Activated CD4-positive, CD25-positive, alpha-beta regulatory T cell (primary cell): ENCODE data around the gene PLXNA4.

ENCODE experiments used
- DNase-seq, 4 experiments: peaks; one replicate each; lab custom pipeline; 2025; lab: John Stamatoyannopoulos, UW

Gene PLXNA4

DNA sequence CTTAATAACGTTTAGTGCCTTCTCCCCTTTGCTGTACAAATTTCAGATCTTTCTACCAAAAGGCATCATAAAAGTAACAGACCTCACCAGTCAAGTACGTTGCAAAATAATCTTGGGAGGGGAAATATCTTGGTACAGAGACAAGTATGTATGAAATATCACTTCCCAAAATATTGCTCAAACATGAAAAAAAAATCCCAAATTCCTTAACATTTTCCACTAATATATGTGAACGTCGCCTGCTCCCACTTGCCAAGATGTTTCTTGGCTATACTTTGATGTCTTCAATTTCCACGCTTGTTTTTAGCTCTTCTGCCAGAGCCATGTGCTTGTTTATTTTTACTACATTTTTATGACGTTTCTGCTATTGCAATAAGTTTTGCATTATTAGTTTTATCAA, 223.5 kb downstream of the PLXNA4 start:
- no peak for DNase-seq

GRCh38 chr7:132351954-132352499, 224.2 kb downstream of the PLXNA4 start:
- no peak for DNase-seq

DNA sequence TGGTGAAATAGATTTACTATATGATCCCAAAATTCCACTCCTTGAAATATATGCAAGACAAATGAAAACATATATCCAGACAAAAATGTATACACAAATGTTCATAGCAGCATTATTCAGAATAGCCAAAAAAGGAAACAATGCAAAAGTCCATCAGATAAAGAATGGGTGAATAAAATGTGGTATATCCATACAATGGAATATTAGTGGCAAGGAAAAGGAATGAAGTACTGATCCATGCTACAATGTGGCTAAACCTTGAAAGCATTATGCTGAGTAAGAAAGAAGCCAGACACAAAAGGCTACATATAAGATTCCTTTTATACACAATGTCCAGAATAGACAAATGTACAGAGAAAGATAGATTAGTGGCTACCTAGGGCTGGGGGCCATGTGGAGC, 225.5 kb downstream of the PLXNA4 start:
- DNase-seq, result no peak

DNA sequence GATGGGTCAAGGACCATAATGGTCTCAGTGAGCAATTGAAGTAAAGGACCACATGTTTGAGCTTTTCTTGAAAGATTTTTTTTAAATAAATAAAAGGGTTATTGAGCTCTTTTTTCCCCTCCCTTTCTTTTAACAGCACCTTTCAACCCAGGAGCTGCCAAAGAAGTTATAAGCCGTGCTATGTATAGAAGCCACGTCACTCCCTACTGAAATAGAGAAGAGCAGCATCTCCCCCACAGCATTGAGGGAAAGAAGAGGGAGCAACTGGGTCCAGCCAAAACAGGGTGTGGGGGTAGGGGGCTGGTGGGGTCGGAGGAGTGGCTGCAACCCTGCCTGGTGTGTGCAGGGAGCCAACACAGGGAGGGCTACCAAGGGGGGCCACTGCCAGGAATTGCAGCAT, 227.2 kb downstream of the PLXNA4 start:
- DNase-seq, result no peak

GRCh38 chr7:132348341-132348740, 227.9 kb downstream of the PLXNA4 start:
- no peak for DNase-seq

DNA sequence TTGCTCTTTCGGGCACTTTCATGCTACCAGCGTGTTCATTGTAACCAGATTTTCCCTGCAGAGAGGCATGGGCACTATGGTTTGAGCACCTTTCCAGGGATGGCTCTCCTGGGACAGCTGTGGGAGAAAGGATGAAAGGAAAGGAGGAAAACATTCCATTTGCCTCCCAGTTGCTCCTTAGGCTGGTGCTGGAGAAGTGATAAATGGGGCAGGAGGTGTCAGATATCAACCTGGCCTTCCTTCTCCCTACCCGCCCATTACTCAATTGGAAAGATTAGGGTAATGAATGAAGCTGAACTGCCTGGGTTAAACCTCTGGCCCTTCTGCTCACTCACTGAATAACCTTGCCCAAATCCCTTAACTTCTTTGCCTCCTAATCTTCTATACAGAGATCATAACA, 228.4 kb downstream of the PLXNA4 start:
- DNase-seq, result no peak

DNA sequence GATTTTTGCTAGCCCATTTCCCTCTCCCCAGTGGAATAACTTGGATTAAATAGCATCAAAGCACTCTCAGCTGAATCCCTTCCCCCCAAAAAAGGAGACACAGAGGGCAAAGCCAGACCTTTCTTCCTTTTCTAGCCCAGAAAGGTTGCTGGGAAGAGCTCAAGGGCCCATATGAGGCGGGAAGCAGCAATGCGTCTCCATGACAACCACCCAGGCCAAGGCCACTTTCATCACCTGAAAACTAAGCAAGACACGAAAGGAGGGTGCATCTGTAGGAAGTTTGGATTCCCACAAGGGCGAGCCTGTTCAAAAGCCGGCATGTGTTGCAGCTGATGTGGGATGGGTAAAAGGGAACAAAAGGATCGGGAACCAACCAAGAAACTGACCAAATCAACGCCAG, 229.1 kb downstream of the PLXNA4 start:
- DNase-seq, result no peak

DNA sequence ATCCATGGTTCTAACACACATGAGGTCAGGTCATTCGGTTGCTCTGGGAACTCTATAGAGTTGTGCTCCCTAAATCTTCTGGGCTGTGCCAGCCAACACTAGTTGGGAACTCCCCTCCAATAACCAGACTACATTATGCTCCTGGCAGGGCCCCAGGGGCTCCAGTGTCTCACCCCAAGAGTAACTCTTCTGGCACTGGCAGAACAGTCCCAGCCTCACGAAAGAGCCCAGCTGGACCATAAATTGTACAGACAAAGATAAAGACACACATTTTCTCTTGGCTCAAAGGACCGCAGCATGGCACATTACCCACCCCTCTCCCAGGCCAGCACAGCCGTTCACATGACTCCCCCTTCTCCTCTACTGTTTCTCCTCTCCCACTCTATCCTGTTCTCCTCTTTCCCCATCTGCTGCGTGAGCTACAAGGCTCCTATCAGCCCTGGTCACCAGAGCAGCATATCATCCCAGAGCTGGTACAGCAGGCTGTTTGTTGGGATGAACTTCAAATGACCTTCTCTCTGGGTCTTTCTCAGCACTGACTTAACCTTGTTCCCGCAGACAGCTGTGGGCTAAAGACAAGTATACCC, 230.6 kb downstream of the PLXNA4 start:
- no peak for DNase-seq

- DNase-seq, result no peak
These were observed 231.2 kb downstream of the PLXNA4 start for GRCh38 chr7:132345030-132345429.

- no peak for DNase-seq
These were observed 233.1 kb downstream of the PLXNA4 start for GRCh38 chr7:132343199-132343598.

GRCh38 chr7:132337450-132338080, 238.7 kb downstream of the PLXNA4 start:
- no peak for DNase-seq

DNA sequence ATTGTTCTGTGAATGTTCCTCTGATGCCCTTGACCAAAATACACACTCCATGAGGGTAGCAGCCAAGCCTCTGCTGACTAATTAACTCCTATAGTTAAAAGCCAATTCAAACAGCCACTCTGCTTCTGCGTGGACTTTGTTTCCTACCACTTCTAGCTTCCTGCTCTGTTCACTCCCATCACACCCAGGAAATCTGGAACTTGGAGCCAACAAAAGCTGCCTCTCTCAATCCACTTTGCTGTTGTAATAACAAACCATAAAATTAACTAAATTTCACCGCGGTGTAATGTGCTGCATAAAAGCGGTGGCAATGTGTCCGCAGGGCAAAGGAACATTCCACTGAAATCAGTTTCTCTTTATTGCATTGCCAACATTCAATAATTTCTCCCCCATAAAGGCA, 239.5 kb downstream of the PLXNA4 start:
- DNase-seq, result no peak

DNA sequence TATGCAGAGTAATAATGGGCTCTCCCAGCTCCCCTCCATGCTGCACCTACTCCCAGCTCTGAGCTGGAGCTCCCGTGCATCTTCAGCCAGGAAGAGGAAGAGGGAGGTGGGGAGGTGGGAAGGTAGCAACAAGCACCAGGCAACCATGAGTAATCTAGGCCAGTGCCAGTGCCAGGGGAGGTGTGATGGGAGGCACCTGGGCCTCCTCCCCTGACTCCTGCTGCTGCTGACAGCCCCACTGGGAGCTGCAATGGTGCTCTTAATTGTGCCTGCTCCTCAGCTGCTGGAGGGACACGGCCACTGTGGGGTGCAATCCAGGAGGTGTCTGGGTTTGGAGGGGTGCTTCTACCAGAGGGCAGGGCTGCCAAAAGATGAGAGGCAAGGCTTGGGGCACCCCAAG, 243.0 kb downstream of the PLXNA4 start:
- no peak for DNase-seq

DNA sequence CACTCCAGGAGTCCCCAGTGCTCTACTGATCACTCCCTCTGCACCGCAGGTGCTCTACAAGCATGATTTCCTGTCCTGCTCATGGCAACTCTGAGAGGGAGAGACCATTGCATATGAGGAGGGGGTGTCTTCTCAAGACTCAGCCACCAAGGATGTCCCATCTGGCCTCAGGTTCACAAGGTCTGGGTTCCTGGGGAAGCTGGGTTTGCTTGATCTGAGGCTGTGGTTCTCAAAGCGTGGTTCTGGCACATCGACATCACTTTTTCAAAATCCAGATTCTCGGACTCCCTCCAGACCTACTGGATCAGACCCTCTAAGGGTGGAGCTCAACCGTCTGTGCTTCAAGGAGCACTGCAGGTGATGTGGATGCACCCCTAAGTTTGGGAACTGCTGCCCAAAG, 247.5 kb downstream of the PLXNA4 start:
- DNase-seq, result no peak

DNA sequence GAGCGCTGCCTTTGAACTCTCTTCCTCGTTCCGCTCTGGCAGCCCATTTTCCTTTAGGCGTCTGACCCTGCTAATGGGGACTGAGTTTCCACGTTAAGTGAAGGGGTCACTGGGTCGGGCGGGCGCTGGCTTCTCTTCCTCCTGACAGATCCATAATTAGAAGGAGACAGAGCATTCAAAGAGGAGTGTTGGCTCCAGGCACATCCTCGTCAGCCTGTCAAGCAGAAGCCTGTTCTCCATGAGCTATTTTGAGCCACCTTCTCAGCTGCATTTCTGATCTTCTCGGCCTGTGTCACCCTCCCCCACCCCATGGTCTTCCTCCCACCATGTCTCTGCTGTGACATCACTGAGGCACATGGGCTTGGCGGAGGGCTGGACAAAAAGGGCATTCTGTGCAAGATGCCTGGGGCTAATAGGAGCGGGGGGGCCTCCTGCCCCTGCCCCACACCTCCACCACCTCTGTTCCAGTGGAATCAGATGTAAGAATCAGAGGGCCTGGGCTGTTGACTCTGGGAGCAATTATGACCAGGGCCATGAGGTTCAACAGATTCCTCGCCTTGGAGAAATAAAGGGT, 248.1 kb downstream of the PLXNA4 start:
- DNase-seq, result no peak

GRCh38 chr7:132326878-132327589, 249.2 kb downstream of the PLXNA4 start:
- DNase-seq, result no peak

- DNase-seq, result no peak
These were observed 253.3 kb downstream of the PLXNA4 start for GRCh38 chr7:132322970-132323369.

DNA sequence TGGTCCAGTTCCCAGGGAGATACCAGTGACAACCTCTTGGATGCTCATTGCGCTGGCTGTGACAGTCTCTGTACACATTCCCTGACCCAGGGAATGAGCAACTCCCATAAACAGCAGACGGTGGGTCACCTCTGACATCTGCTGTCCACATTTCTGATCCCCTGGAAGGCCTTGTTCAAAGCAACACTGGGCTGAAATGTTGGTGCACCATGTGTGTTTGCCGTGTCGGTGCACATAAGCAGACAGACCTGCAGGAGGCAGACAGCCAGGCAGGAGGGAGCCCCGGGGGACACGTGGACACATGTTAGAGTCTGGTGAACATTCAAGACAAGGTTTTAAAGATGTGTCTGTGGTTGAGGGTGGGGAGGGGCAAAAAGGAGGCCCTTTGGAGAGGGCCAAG, 254.9 kb downstream of the PLXNA4 start:
- DNase-seq, result no peak

- no peak for DNase-seq
These were observed 256.8 kb downstream of the PLXNA4 start for GRCh38 chr7:132319481-132319880.

DNA sequence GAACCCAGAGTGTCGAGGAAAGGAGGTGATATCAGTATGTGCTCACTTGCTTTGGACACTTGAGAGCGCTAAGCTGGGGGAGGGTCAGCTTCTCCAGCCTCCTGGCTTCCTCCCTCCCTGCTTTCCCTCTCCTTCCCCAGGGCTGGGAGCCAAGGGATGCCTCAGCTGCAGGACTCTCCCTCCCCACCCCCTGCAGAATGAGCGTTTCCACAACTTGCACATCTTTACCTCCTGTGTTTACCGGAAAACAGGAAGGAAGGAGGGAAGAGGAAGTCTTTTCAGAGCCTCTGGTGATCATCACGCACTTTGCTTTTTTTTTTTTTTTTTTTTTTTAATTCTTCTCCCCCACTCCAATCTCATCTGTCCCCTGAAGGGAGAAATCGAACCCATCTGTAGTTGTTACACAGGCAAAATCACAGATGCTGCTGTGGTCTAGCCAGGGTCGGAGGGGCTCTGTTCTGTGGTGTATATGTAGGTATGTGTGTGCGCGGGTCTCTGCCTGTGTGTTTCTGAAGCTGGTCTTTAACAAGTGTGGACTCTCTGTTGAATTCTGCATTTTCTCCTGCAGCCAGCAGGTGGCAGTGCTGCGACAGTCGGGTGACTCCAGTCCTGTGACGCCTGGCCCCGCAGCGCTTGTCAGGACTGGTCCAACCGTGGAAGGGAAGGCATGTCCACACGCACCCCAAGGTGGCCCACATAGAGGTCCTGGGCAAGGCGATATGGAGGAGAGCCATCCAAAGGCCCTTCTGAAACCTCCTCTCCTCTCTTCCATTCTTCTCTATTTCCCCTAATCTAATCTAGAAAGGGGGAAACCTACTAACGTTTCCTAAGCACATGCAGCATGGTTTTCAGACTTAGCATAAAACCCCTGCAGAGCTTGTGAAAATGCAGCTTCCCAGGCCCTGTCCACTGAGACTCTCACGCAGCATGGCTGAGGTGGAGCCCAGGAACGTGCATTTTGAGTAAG, 257.6 kb downstream of the PLXNA4 start:
- DNase-seq, result peak; percentile 48 to 58 (median 52)

- no peak for DNase-seq
These were observed 258.4 kb downstream of the PLXNA4 start for GRCh38 chr7:132317701-132318351.
